SU-DHL-6 (cell line): ENCODE data around the gene FBXO31.

ENCODE experiments used
- H2AFZ ChIP-seq: fragments of 200-600 bp; sonication (generic); 2 replicates; pipeline ENCODE4 v1.6.1; 2014; ENCODE audit warnings: low read depth, mild to moderate bottlenecking, moderate library complexity, mixed read lengths, antibody characterized with exemption, low read length; ENCODE audit not compliant: severe bottlenecking
- H3F3A ChIP-seq: fragments of 200-600 bp; shearing (Covaris generic); 2 replicates; pipeline ENCODE4 v1.6.0; 2016; ENCODE audit warnings: antibody characterized with exemption, mild to moderate bottlenecking; ENCODE audit not compliant: insufficient read depth
- H3K27ac ChIP-seq: fragments of 200-600 bp; sonication (generic); 2 replicates; pipeline ENCODE4 v1.5.1; 2016; ENCODE audit warnings: low read depth, mild to moderate bottlenecking, low read length, moderate library complexity, mixed read lengths
- H3K27me3 ChIP-seq: fragments of 200-600 bp; sonication (generic), shearing (Covaris generic); 2 replicates; pipeline ENCODE4 v1.6.0; 2014; ENCODE audit warnings: mild to moderate bottlenecking, low read length
- H3K36me3 ChIP-seq: fragments of 200-600 bp; sonication (generic); 2 replicates; pipeline ENCODE4 v1.6.1; 2014; ENCODE audit warnings: mild to moderate bottlenecking, low read length, mixed read lengths
- H3K4me2 ChIP-seq: fragments of 300-600, 200-600 bp; shearing (Covaris generic), sonication (generic); 2 replicates; pipeline ENCODE4 v1.6.0; 2014; ENCODE audit warnings: low read length, low read depth, mild to moderate bottlenecking; ENCODE audit not compliant: poor library complexity, severe bottlenecking
- H3K4me3 ChIP-seq: fragments of 200-600 bp; sonication (generic); 2 replicates; pipeline ENCODE4 v1.5.1; 2014; ENCODE audit warnings: antibody characterized with exemption, low read length, mild to moderate bottlenecking, mixed read lengths; ENCODE audit not compliant: insufficient read depth, poor library complexity, severe bottlenecking
- H3K79me2 ChIP-seq: fragments of 200-600 bp; sonication (generic); 2 replicates; pipeline ENCODE4 v1.6.1; 2014; ENCODE audit warnings: mild to moderate bottlenecking, low read length, moderate library complexity; ENCODE audit not compliant: insufficient read depth
- H3K9ac ChIP-seq: fragments of 200-600 bp; sonication (generic); 2 replicates; pipeline ENCODE4 v1.7.0; 2014; ENCODE audit warnings: mild to moderate bottlenecking, low read length
- H3K9me2 ChIP-seq: fragments of 200-600 bp; sonication (generic); replicated peaks from 2 replicates; pipeline ENCODE4 v1.6.1; 2014; ENCODE audit warnings: low read length; ENCODE audit not compliant: insufficient read depth
- H3K9me3 ChIP-seq: fragments of 200-600 bp; sonication (generic); 2 replicates; pipeline ENCODE4 v1.6.1; 2014; ENCODE audit warnings: low read length, mixed read lengths; ENCODE audit not compliant: insufficient read depth
- H4K20me1 ChIP-seq: fragments of 200-600 bp; sonication (generic); 2 replicates; pipeline ENCODE4 v1.6.1; 2014; ENCODE audit warnings: low read depth, mild to moderate bottlenecking, antibody characterized with exemption, low read length, moderate library complexity, mixed read lengths
- CTCF ChIP-seq: fragments of 200-600 bp; sonication (generic); IDR thresholded peaks from one replicate; pipeline ENCODE4 v1.5.1; 2017; ENCODE audit warnings: antibody characterized with exemption, mild to moderate bottlenecking, low read length, moderate library complexity; ENCODE audit not compliant: insufficient read depth, poor library complexity, severe bottlenecking
- EZH2phosphoT487 ChIP-seq: fragments of 200-600 bp; sonication (generic), shearing (Covaris generic); conservative IDR thresholded peaks from 2 replicates; pipeline ENCODE4 v1.6.1; 2018; ENCODE audit warnings: mild to moderate bottlenecking, antibody characterized with exemption, low read length, moderate library complexity, mixed read lengths

The FBXO31 gene

GRCh38 chr16:87414251-87414680, 30.7 kb upstream of the FBXO31 start:
- Histone ChIP-seq H3K79me2 (no peaks in the 10 kb centered on the region), H3K36me3 (no peaks in the 10 kb centered on the region), H3K27me3 (no peaks in the 10 kb centered on the region), H3F3A (no peaks in the 10 kb centered on the region), H3K27ac (no peak overlapping the region), H3K4me2 (no peak overlapping the region), H3K9ac (no peak overlapping the region), H4K20me1 (no peaks in the 10 kb centered on the region), H2AFZ (no peak overlapping the region), H3K9me2 (no peaks in the 10 kb centered on the region), H3K9me3 (no peaks in the 10 kb centered on the region), H3K4me3 (no peak overlapping the region)
- TF ChIP-seq CTCF: no peak
- no peak for TF ChIP-seq EZH2phosphoT487

GRCh38 chr16:87412996-87413421, 29.4 kb upstream of the FBXO31 start:
- H3K79me2 ChIP-seq: no peaks in the 10 kb centered on the region
- no peak overlapping the region for H3K4me3 ChIP-seq
- no peaks in the 10 kb centered on the region for H3K36me3 ChIP-seq
- H3K9me2 ChIP-seq: no peaks in the 10 kb centered on the region
- TF ChIP-seq EZH2phosphoT487 (no peak), CTCF (no peak)
- H3K4me2 ChIP-seq: no peak overlapping the region
- no peak overlapping the region for H2AFZ ChIP-seq
- H3K27me3 ChIP-seq: no peaks in the 10 kb centered on the region
- H3K9me3 ChIP-seq: no peaks in the 10 kb centered on the region
- no peak overlapping the region for H3K9ac ChIP-seq
- no peaks in the 10 kb centered on the region for H4K20me1 ChIP-seq
- no peaks in the 10 kb centered on the region for H3F3A ChIP-seq
- no peak overlapping the region for H3K27ac ChIP-seq

- Histone ChIP-seq H3K27me3 (no peaks in the 10 kb centered on the region), H3K9me3 (no peaks in the 10 kb centered on the region), H3K9ac (no peak overlapping the region), H3K36me3 (no peaks in the 10 kb centered on the region), H4K20me1 (no peaks in the 10 kb centered on the region), H3K9me2 (no peaks in the 10 kb centered on the region), H3K4me3 (no peak overlapping the region), H3K27ac (no peak overlapping the region), H3K79me2 (no peaks in the 10 kb centered on the region), H2AFZ (no peak overlapping the region), H3K4me2 (no peak overlapping the region), H3F3A (no peaks in the 10 kb centered on the region)
- TF ChIP-seq CTCF (no peak), EZH2phosphoT487 (no peak)
Observed at GRCh38 chr16:87412371-87412995, 28.9 kb upstream of the FBXO31 start.
